CMK (cell line): ENCODE measurements around the gene PRR23E.

ENCODE experiments used
- DNase-seq: peaks from one replicate; pipeline ENCODE4 v3.0.0-alpha.2; 2010; ENCODE audit warnings: low read depth

Gene PRR23E, protein sequence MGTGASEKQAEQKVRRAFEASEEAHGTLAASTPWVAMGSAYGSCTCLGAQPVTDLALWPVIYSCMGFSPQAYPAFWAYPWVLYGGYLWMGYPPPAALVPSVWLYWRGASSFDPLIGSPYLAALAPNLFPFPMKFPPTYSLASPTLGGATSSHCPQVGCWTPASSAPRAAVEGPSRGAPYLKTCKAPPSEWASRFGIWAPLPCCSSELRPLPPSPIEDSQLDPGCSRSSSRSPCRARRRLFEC

GRCh38 chr3:127192576-127193232, at the start of gene PRR23E:
PRR23E (plus strand) TSS chr3:127193131; CDS start chr3:127196686, 3,555 bp downstream.
- DNase-seq = no peak

DNA sequence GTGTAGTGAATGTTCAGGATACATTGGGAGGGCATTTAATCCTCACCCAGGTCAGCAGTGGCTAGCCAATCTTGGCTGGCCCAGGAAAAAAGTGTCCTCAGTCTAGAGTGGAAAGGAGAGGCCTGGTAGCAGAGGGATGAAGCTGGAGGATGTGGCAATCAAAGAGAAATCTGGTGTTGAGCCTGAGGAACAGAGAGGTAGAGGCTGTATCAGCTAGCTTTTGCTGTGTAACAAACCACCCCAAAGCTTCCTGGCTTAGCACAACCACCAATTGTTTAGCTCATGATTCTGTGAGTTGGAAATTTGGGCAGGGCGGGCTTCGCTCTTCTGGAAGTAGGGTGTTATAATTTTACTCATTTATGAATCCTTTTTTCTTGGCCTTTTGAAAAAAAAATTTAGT, 49.8 kb upstream of the PRR23E start:
- DNase-seq = no peak

DNA sequence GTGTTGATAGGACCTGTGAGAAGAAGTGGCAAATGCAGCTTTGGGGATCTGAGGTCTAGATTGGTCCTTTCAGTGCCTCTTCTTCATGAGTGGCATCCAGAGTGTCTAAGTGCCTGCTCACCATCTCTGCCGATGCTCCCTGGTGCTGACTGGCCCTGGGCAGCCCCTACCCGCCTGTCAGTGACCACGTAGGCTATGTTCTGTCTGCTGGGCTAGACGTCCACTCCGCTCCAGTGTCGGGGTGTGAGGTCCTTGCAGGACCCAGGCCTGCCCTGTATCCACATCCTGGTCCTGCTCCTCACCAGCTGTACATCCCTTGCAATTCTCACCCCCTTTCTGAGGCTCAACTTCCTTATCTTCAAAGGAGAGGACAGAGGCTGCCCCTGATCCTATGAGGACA, 48.3 kb upstream of the PRR23E start:
- DNase-seq = no peak

GRCh38 chr3:127145266-127145665, 47.7 kb upstream of the PRR23E start:
- DNase-seq = no peak

DNA sequence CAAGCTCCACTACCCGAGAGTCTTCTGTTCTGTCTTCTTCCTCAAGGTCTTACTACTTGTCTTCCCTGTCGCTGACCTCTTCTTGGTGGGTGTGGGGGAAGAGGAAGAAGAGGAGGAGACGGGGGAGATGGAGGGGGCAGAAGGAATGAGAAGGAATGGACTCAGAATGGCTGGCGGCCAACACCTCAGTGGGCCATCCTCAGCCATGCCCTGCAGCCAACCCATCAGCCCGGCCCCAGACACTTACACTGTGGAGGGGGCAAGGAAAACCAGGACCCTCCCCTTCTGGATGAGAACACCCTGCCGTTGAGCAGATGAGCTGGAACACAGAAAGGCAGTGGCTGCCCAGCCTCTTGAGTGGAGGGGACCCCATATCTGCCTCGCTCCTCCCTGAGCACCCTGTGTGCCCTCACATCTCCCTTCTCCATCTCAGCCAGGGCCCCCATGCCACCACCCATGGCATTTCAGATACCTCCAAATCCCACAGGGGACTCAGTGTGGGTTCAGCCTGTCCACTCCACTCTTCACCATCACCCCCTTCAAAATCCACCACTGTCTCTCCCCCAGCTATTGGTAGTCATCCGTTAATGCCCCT, 45.5 kb upstream of the PRR23E start:
- DNase-seq = no peak

GRCh38 chr3:127149621-127150310, 43.2 kb upstream of the PRR23E start:
- no peak for DNase-seq

DNA sequence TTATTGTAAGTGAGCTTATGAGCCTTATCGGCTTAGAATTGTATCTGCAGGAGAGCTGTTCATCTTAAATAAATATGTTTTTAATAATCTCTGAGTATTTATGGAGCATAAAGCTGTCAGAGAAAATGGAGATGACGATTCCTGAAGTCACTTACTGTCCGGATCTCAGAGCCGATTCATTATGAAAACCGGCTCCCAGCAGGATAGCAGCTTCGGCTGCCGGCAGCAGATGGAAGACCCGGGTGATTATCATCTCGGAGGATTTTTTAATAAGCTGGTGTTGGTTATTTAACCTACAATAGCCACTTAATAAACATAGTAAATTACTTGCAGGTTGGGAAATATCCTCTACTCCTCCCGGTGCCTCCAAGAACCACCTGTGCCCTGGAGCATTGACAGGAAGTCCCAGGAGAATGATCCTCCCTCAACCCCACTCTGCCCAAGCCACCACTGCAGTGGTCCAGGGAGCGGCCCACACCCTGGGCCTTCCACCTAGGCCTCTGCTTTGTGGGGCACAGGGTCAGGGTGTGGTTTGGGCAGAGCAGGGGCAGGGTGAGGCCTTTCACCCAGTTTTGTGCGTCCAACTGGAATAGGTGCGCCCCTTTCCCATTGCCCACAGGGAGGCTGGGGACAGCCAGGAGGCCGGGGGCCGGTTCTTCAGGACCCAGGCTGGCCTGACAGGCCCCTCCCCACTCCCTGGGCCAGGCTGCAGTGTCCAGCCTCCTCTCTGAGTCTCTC, 42.2 kb upstream of the PRR23E start:
- no peak for DNase-seq

DNA sequence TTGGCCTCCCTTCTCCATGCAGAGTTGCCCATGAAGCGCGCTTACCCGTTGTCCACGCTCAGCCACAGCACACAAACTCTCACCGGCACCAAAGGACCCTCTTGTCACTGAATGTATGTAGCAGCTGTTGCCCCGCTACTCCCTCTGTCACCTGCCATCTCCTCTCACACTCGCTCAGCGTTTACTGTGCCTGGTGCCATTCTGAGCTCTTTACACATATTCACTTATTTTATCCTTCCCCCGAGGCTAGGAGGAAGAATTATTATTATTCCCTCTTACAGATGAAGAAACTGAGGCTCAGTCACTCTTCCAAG, 41.7 kb upstream of the PRR23E start:
- no peak for DNase-seq

- no peak for DNase-seq
Measured at GRCh38 chr3:127151992-127152650, 40.8 kb upstream of the PRR23E start.

GRCh38 chr3:127152684-127153505, 40.0 kb upstream of the PRR23E start:
- DNase-seq = no peak

- no peak for DNase-seq
Measured at GRCh38 chr3:127153506-127153815, 39.5 kb upstream of the PRR23E start.

- no peak for DNase-seq
Measured at GRCh38 chr3:127156338-127157050, 36.4 kb upstream of the PRR23E start.

GRCh38 chr3:127157171-127157828, 35.6 kb upstream of the PRR23E start:
- no peak for DNase-seq

- DNase-seq = no peak
Measured at GRCh38 chr3:127158614-127159229, 34.2 kb upstream of the PRR23E start.

DNA sequence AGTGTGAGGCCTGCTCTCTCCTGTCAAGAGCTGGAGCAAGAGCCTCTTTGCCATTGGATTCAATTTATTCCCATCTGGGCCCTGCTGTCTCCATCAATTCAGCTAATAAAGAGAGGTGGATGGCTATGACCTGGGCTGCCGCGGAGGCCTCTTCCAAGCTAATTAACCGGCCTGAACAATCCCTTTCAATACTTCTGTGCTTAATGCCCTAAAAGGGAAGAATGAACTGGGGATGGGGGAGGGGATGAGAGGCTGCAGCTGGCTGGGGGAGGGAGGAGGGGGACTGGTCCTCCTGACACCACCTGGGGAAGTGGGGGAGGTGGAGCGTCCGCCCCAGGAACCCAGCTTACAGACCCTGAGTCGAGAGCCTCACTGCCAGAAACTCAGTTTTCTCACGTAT, 33.4 kb upstream of the PRR23E start:
- no peak for DNase-seq

DNA sequence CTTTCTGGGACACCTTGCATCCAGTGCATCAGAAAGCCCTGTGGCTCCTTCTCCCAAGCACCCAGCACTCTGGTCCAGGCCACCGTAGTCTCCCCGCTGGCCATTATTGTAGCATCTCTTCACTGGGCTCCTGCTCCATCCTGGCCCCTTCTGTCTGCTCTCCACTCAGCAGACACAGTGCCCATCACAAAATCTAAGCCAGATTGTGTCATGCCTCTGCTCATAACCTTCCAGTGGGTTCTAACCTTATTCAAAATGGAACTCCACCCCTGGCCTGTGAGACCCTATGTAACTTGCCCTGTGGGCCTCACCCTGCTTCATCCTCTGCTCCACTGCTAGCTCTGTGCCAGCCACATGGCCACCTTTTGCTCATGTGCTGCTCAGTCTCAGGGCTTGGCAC, 31.7 kb upstream of the PRR23E start:
- DNase-seq = no peak

GRCh38 chr3:127161973-127162579, 30.9 kb upstream of the PRR23E start:
- DNase-seq = no peak

DNA sequence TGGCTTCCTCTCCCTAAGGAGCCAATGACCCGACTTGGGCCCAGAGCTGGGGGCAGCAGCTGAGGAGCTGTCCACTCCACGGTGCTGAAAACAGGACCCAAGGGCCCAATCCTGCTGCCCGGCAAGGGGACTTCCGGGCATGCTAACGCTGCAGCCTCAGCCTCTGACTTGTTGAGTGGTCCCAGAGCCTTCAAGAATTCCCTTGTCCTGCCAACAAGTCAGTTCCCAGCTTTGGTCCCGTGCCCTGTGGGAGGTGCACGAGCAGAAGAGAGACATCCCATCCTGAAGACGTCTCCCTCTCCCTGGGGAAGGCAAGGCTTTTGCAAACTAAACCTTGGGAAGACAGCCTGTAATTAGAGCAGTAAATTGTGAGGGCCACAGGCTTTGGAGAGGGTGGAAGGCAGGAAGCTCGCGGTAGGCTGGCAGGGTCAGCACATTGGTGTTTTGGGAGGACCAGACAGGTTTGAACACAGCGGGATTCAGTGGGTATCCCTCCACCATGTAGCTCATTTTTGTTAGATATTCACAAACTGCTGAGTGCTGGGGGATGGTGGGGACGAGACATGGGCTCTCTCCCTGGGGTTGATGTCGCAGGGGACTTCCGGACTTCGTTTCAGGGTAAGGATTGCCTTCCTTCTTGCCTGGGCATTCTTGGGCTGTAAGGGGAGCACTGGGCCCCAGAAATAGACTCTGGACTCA, 29.8 kb upstream of the PRR23E start:
- no peak for DNase-seq
